Activated B cell treated with CpG ODN at 0.5 μM for 24 hours (primary cell): ENCODE data around the gene FCRLA. TPM values are rescaled to one million over a fixed set of nuclear protein-coding genes. Genes with fewer than 3 reads are reported as not detected.

Experiments used
- ATAC-seq: fragments of 200-7000 bp; cut with Tn5 transposase; one replicate; pipeline ENCODE4 v1.10.0; 2021; ENCODE audit warnings: low read depth, mild to moderate bottlenecking, moderate library complexity
- CTCF ChIA-PET: fragments of 350-600 bp; sonication (Branson Sonifier 250); formaldehyde crosslinking; loops from one replicate; lab custom pipeline; 2021; ENCODE audit warnings: antibody characterized with exemption; lab: Charles Lee
- POLR2A ChIA-PET: fragments of 350-600 bp; sonication (Branson Sonifier 250); formaldehyde crosslinking; loops from one replicate; lab custom pipeline; 2021; ENCODE audit warnings: antibody characterized with exemption; lab: Charles Lee
- DNase-seq: peaks from one replicate; pipeline ENCODE4 v3.0.0; 2022
- H3K27ac Mint-ChIP-seq: one replicate; pipeline ENCODE4 v1.8.0; 2020; ENCODE audit warnings: mixed read lengths
- H3K27me3 Mint-ChIP-seq: one replicate; pipeline ENCODE4 v1.8.0; 2021; ENCODE audit warnings: mixed read lengths
- H3K36me3 Mint-ChIP-seq: one replicate; pipeline ENCODE4 v1.8.0; 2021; ENCODE audit warnings: low read depth, mixed read lengths
- H3K4me1 Mint-ChIP-seq: one replicate; pipeline ENCODE4 v1.8.0; 2021; ENCODE audit warnings: mixed read lengths
- H3K4me3 Mint-ChIP-seq: one replicate; pipeline ENCODE4 v1.8.0; 2020; ENCODE audit warnings: mild to moderate bottlenecking, mixed read lengths
- H3K9me3 Mint-ChIP-seq: one replicate; pipeline ENCODE4 v1.8.0; 2020; ENCODE audit warnings: mixed read lengths
- CTCF ChIP-seq: fragments of 200-600 bp; IDR thresholded peaks from one replicate; pipeline ENCODE4 v1.8.0; 2022; ENCODE audit warnings: antibody characterized with exemption, mild to moderate bottlenecking
- intact Hi-C: fragments of 100-400 bp; cut with micrococcal nuclease; formaldehyde crosslinking; loops from one replicate; pipeline ENCODE4 v1.15.1; 2024
- total RNA-seq: library from RNA; stranded (reverse); gene quantifications from 2 replicates; pipeline ENCODE4 v1.2.3, GENCODE V29; 2022

FCRLA gene
- total RNA-seq, 1 donor from 2014 or later = 175 TPM

DNA sequence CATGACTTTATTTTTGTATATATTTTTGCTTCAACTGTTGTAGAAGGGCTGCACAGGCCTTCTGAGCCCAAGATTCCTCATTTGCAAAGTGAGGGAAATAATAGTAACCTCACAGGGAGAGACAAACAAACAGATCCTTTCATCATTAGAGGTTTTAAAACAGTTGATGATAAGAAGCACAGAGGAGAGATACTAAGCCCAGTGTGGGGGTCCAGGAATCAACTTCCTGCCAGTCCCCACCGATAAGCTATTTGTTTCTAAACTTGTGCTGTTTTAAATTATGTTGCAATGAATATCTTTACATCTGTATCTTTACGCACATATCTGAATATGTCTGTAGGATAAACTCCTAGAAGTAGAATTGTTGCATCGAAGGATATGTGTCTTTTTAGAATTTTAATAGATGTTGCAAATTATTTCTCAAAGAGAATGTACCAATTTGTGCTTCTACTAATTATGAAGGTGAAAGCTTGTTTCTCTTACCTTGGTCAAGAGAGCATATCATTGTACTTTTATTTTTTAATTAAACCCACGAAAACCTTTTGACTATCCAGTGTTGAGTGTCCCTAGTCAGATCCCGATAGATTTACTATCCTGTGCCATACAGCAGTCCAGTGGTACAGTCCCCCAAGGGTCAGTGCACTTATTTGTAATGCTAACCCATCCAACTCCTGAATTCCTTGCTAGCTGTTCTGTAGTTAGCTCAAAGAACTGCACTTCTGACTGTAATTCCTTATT is 25.1 kb downstream of the FCRLA start:
- no peak overlapping the region for H3K27ac Mint-ChIP-seq
- no peak for ATAC-seq
- DNase-seq = no peak
- intact Hi-C loops = no loop called here
- ChIA-PET CTCF (interaction anchor here (1.0 to 6.6 kb wide), 2 partner anchors 7 to 9 kb away, joined by 4 to 57 read pairs; no protein-coding TSS in a partner anchor), POLR2A (interaction anchor here (1.1 to 1.2 kb wide), 2 partner anchors 13 to 25 kb away, joined by 3 to 4 read pairs; partner anchors contain the start of gene FCRLA)
- no peaks in the 10 kb centered on the region for H3K27me3 Mint-ChIP-seq
- H3K4me1 Mint-ChIP-seq = peaks cover 40% of the 10 kb centered on the region
- no peaks in the 10 kb centered on the region for H3K9me3 Mint-ChIP-seq
- no peak overlapping the region for H3K4me3 Mint-ChIP-seq
- no peak for TF ChIP-seq CTCF
- H3K36me3 Mint-ChIP-seq = no peaks in the 10 kb centered on the region

DNA sequence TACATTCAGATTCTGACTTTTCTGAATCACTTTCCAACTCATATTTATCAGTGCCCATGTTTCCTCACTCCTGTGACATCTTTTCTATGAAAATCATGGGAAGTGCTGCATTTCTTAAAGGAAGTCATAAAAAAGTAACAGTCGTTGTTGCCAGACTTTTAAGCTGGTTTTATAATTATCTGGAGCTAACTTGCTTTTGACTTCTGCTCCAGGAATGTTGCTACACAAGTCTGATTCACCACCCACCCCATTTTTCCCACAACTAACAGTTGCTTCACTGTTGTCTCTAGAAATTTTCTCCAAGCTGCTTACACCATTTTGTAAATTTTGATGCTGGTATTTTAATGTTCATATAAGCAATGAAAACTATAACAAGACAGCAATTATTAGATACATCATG is 26.5 kb downstream of the FCRLA start:
- POLR2A ChIA-PET = interaction anchor here (1.1 kb wide), 1 partner anchor 26 kb away, joined by 3 read pairs; the partner anchor contains the start of gene FCRLA
- CTCF ChIA-PET = interaction anchor here (0.6 to 1.0 kb wide), 2 partner anchors 8 kb away, joined by 3 to 4 read pairs; no protein-coding TSS in a partner anchor
- no peak for ATAC-seq
- peaks cover 36% of the 10 kb centered on the region for H3K4me1 Mint-ChIP-seq
- DNase-seq = no peak
- intact Hi-C loops = no loop called here
- no peak overlapping the region for H3K27ac Mint-ChIP-seq
- H3K36me3 Mint-ChIP-seq = no peaks in the 10 kb centered on the region
- H3K9me3 Mint-ChIP-seq = no peaks in the 10 kb centered on the region
- no peak overlapping the region for H3K4me3 Mint-ChIP-seq
- TF ChIP-seq CTCF = no peak
- H3K27me3 Mint-ChIP-seq = no peaks in the 10 kb centered on the region

DNA sequence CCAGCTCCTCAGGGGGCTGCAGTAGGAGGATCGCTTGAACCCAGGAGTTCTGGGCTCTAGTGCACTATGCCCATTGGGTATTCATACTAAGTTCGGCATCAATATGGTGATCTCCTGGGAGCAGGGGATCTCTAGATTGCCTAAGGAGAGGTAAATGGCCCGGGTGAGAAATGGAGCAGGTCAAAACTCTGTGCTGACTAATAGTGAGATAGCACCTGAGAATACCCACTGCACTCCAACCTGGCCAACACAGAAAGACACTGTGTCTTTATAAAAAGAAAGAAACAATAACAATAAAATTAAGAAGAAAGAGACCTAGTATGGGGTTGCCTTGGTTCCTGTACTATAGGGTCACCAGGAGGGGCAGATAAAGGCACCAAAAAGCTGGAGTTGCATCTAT is 28.8 kb downstream of the FCRLA start:
- ATAC-seq = no peak
- H3K4me3 Mint-ChIP-seq = no peak overlapping the region
- no peak for TF ChIP-seq CTCF
- H3K36me3 Mint-ChIP-seq = no peaks in the 10 kb centered on the region
- DNase-seq = no peak
- POLR2A ChIA-PET = interaction anchor here (7.7 kb wide), 1 partner anchor 8 kb away, joined by 144 read pairs; no protein-coding TSS in a partner anchor
- H3K4me1 Mint-ChIP-seq = peaks cover 36% of the 10 kb centered on the region
- CTCF ChIA-PET = interaction anchor here (1.2 kb wide), 1 partner anchor 88 kb away, joined by 3 read pairs; no protein-coding TSS in a partner anchor
- H3K9me3 Mint-ChIP-seq = no peaks in the 10 kb centered on the region
- no peak overlapping the region for H3K27ac Mint-ChIP-seq
- no peaks in the 10 kb centered on the region for H3K27me3 Mint-ChIP-seq
- intact Hi-C loops = loop anchor here (5.0 kb wide), 1 partner anchor 89 kb away; no protein-coding TSS in a partner anchor

DNA sequence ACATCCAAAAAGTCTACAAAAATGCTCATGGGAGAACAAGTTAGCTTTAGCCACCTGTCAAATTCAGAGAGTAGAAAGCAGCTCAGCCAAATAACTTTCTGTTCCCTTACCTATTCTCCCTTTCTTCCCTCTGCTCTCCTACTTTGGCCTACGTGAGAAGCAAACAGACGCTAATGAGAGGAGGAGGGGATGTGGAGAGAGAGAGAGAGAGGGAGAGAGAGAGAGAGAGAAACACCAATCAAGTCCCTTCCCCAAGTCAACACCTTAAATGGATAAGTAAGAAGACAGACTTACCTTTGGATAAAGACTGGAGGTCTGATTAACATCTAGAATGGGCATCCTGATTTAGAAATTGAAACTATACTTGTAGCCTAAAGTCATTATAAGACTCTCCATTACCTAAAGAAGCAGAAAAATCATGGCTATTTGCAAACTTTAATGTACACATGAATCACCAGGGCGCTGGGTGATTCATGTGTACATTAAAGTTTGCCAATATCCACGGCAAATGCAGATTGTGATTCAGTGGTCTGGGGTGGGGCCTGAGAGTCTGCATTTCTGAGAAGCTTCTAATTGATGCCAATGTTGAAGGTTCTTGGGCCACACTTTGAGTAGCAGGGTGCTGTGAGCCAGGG is 29.4 kb downstream of the FCRLA start:
- Mint-ChIP-seq H3K27ac (no peak overlapping the region), H3K27me3 (no peaks in the 10 kb centered on the region), H3K4me1 (peaks cover 40% of the 10 kb centered on the region), H3K4me3 (no peak overlapping the region), H3K36me3 (no peaks in the 10 kb centered on the region), H3K9me3 (no peaks in the 10 kb centered on the region)
- ChIA-PET POLR2A (interaction anchor here (1.7 to 7.7 kb wide), 2 partner anchors 9 to 30 kb away, joined by 4 to 144 read pairs; partner anchors contain the start of gene FCRLA), CTCF (interaction anchor here (1.0 to 5.7 kb wide), 4 partner anchors 10 to 249 kb away, joined by 3 to 56 read pairs (median 11); partner anchors contain the start of gene FCRLA)
- DNase-seq = no peak
- intact Hi-C loops = loop anchor here (5.0 kb wide), 1 partner anchor 89 kb away; no protein-coding TSS in a partner anchor
- no peak for ATAC-seq
- no peak for TF ChIP-seq CTCF
